Fibroblast of skin of right quadriceps (primary cell): ENCODE measurements around the gene ARX.

Experiments used
- DNase-seq: peaks from one replicate; pipeline ENCODE4 v3.0.0-alpha.2; 2013

ARX gene

GRCh38 chrX:25016361-25016671, 551 bp upstream of the ARX start:
- no peak for DNase-seq

DNA sequence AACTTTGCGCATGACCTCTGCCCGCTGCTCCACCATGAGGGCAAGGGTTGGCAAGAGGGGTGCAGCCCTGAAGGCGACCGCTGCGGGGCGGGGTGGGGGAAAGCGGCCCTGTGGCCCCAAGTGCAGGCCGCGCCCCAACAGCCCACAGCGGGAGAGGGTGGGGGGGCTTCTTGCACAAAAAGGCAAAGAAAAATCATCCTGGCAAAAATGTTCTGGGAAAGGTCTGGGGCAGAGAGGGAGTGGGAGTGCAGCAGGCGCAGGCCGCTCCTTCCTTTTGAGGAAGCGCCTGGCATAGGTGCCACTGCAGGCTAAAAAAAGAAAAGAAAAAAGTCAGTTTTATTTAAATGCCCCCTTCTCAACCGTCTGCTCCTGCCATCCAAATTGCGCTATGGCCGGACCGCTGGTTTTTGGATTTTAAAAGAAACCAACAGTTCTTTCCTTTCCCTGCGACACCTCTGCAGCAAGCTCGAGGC, 1.4 kb downstream of the ARX start:
- no peak for DNase-seq

- DNase-seq: no peak
These were observed 2.0 kb downstream of the ARX start for GRCh38 chrX:25013632-25014365.

GRCh38 chrX:25012793-25013631, 2.8 kb downstream of the ARX start:
- DNase-seq: no peak

- no peak for DNase-seq
These were observed 3.4 kb downstream of the ARX start for GRCh38 chrX:25012433-25012735.

DNA sequence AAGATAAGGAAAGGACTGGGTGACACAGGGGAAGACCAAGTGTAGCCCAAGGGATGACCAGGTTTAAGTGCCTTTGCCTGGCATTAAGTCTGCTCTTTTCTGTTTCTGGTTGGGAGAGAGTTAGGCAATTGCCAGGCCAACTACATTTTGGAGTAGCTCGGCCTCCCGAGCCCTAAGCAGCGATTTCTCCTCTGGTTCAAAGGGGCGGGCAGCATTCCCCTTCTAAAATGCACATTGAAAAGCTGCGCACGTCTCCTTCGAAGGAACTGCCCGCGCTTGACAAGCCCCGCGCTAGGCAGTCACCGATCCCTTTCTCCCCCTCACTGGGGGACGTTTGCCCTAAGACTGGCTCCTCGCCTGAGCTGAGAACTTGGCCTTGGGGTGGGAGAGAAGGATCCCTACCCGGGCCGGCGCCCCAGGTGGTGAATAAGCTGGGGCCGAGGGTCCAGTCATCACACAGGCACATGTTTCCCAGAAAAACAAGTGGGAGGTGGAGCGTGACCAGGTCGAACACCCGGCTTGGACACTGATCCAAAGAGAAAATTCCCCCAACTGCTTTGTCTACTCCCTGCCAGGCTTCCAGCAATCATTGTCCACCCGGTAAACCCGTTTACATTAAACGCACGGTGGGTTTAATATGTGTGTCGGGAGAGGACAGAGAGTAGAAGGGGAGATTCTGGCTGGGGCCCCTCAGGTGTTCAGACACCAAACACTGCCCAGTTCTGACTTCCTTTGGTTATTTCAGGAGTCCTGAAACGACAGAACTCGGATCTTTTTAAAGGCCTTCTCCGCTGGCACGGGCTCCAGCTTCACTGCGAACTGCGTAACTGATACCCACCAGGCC, 4.0 kb downstream of the ARX start:
- DNase-seq: no peak

DNA sequence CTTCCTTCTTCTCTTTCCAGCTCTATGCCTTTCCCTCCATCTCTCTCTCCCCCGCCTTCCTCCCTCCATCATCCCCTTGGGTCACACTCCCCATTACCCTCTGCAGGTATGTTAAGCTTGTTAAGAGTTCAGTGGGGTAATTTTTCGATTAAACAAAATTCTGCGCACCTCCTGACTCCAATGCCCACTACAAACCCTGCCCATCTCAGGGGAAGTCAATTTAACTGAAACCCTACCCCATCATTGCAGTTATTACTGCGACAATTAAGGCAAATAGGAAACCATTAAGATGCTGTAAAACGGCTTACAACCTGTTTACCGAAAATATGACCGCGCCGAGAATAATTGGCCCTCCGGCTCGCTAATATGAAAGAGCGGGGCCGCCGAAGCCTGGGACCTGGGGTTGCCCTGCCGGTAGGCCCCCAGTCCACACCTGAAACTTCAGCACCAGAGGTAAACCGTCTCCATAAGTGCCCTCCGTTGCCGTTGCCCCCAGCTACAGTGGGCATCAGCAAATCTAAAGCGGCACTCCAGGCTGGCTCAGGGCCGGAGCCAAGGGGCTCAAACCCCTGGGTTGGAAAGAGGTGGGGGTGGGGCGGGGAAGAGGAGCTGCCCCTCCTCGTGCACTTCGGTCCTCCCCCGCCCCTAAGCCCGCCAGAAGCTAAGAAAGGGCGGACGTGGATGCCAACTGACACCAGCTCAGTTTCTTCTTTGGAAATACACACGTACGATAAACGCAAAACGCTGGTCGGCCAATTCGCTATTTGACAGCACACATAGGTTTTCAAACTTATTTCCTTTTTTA, 4.8 kb downstream of the ARX start:
- DNase-seq: no peak

- DNase-seq: no peak
These were observed 6.4 kb downstream of the ARX start for GRCh38 chrX:25009407-25009806.

DNA sequence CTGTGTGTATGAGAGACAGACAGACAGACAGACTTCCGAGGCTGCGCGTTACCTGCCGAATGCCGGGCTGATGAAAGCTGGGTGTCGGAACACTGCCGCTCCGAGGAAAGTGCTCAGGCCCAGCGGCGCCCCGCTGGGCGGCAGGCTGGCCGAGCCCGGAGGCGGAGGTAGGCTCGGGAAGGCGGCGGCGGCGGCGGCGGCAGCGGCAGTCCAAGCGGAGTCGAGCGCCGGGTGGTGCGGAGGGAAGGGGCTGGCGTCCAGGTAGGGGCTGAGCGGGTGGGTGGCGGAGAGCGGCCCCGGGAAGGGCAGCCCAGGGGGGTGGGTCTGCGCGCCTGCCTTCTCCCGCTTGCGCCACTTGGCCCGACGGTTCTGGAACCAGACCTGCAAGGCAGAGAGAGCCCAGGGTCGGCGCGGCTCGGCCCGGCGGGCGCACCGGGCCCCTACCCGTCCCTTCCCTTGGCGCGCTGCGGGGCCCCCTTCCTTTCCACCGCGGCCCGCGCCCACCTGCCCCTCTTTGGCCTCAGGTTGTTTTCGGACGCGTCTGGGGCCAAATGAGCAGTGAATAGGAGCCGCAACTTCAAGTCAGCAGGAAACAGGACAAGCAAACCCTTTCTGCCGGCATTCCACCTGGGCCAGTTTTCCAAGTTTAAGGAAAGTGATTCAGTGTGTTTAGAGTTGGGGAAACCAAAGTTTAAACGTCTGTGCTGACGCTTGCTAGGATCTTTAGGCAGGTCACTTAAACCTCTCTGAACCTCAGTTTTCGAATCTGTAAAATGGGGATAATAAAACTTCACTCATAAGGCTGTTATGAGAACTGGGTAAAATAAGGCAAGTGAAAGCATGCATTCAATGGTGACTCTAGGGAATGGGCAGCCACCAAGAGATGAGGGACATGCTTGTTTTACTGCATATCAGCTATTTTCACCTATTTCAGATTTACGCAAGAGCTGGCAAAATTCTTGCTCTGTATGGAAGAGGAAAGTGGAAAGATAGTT, 8.4 kb downstream of the ARX start:
- DNase-seq: no peak

DNA sequence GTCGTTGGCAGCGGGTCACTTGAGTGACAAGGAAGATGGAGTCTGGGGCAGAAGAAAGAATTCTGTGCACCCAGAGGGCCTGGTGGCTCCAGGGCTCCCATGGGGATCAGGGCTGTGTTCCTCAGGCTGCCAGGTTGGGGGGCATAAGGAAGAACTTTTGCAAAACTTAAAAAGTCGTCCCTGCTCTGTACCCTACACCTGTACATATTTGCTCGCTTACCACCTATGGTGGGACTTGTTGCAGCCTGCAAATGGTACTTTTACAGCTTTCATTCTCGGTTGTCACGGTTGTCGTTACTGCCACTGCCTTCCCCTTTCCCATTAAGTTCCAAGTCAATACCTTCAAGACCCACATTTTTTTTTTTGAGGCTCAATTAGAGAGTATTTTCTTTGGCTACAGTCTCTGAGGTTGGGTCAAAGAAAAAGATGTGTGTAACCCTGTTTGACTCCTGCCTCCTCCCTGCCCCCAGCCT, 9.1 kb downstream of the ARX start:
- no peak for DNase-seq

- DNase-seq: no peak
These were observed 10.2 kb downstream of the ARX start for GRCh38 chrX:25005382-25006185.

DNA sequence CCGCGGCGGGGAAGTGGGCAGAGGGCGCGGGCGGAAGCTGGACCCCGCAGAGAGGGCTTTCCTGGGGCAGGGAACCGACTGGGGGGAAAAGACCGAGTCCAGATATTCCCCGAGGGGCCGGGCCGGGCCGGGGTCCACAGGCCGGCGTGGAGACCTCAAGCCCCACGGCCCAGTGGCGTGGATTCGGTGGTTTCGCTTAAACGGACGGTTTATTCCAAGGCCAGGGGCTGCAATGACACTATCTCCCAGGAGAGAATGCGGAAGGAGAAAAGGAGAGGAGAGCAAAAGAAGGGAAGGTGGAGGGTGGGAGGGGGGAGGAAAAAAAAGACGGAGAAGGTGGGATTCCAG, 10.8 kb downstream of the ARX start:
- no peak for DNase-seq

DNA sequence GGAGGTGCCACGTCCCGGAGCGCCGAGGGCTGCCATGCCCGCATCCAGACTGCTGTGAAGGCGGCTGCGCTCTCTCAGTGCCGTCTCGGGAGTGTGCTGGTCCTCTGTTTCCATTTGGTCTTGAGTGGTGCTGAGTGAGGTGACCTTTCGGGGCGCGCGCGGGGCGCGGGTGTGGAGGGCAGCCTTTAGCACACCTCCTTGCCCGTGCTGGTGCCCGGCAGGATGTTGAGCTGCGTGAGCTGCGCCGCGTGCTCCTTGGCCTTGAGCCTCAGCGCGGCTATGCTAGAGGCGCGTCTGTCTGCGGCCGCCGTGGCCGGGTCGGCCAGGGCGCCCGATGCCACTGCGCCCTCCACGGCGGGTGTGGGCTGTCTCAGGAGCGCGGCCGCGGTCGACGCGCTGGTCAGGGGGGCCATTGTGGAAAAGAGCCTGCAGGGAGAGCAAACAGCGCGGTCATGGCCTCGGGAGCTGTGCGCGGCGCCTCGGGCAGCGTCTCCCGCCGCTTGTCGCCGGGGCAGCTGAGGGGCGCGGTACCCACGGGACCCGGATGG, 11.2 kb downstream of the ARX start:
- no peak for DNase-seq

- DNase-seq: no peak
These were observed 11.7 kb downstream of the ARX start for GRCh38 chrX:25004040-25004439.

DNA sequence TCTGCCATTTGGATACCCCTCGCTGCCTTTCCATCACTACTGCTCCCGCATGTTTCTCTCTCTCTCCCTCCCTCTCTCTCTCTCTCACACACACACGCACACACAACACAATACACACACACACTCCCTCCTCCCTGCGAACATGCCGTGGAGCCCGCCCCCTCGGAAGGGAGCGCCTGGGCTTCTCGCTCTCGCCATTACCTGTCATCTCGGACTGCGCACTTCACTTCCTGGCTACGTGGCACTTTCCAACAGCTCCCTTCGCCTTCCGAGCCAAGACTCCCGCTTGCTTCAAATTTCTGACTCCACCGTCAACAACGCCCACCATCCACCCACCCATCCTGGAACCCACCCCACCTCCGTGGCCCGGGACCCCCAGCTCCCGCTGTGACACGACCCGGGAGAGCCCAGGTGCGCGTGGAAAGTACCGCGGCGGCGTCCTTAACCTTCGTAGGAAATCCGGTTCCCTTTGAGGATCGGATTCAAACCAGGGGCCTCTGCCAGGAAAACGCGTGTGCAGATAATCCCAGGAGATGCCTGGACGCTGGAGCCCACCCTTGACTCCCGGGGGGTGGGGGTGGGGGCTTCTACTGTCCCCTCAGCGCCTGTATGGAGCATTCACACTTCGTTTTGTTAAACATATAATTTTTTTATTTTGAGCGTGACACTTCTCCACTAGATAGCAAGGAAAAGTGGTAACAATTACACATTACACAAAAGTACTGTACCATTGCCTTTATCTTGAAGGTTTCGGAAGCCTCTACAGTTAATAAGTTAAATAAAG, 12.5 kb downstream of the ARX start:
- no peak for DNase-seq

DNA sequence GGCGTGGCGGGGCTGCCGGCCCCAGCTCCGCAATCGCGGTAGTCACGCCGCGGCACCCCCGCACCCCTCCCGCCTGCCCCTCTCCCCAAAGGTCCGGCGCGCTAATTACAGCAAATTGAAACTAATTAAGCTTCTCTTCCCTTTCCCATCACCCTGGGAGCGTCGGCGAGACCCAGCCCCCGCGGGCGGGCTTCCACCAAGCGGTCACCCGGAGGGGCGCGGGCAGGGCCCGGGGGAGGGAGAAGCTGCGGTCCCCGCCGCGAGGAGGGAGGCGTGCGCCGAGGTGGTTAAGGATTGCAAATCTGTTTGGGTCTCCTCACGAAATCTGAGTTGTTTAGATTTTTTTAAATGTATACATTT, 13.1 kb downstream of the ARX start:
- DNase-seq: no peak

DNA sequence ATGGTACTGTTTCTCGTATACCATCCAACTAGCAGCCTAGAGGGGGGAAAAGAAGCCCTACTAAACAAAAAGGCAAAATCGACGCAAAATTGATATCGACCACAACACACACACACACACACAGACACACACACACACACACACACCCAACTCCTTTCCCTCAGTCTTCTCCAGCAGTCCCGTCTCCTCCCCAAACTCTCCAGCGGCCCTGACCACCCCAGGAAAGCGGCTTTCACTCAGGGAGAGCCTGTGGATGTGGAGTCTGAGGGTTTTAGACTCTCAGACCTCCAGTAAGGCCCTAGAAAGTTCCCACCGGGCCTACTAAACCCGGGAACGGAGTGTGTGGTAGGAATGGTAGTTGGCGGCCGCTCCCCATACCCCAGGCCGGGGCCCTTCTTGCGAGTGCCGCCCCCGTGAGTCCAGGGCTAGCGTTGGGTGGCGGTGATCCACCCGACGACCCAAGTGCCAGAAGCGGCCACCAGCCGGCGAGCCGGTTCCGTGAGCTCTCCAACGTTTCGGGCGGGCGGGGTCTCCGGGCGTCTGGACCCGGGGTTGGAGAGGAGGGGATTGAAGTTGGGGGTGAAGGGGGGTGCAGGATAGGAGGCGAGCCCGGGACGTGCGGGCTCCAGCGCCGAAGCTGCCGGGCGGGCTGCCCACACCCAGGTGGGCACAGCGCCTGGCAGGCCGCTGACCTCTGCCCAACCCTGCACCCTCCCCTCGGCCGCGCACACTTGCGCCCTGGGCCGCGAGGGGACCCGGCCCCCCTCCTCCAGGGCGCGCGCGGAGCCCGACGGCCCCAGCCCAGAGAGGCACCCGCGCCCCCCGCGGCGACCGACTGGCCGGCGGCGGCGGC, 13.7 kb downstream of the ARX start:
- DNase-seq: no peak

GRCh38 chrX:24999511-24999910, 16.3 kb downstream of the ARX start:
- no peak for DNase-seq
